Neutrophil (primary cell): ENCODE data around the gene BLNK.

ENCODE experiments used
- H3K27ac ChIP-seq: fragments of 200-600 bp; sonication (generic); 2 replicates; pipeline ENCODE4 v1.5.1; 2016; ENCODE audit warnings: mild to moderate bottlenecking, moderate library complexity
- H3K27me3 ChIP-seq: fragments of 200-600 bp; sonication (generic); 2 replicates; pipeline ENCODE4 v1.6.0; 2016; ENCODE audit warnings: mild to moderate bottlenecking
- H3K36me3 ChIP-seq: fragments of 200-600 bp; sonication (generic); 2 replicates; pipeline ENCODE4 v1.5.1; 2017
- H3K4me1 ChIP-seq, 2 experiments: fragments of 200-600 bp in 1 of 2; sonication (generic) in 1 of 2; 1 replicate in 1 of 2; 2 replicates in 1 of 2; pipeline versions ENCODE4 v1.5.1 to v1.6.1; 2013 to 2016; ENCODE audit warnings: low read depth in 1 of 2, low read length in 1 of 2, mild to moderate bottlenecking in 1 of 2, moderate library complexity in 1 of 2; ENCODE audit not compliant: control insufficient read depth in 1 of 2, insufficient read depth in 1 of 2
- H3K4me3 ChIP-seq, 2 experiments: fragments of 200-600 bp in 1 of 2; sonication (generic) in 1 of 2; 1 replicate in 1 of 2; 2 replicates in 1 of 2; pipeline ENCODE4 v1.5.1; 2013 to 2016; ENCODE audit warnings: low read depth in 1 of 2, low read length in 1 of 2, mild to moderate bottlenecking in 1 of 2, moderate library complexity in 1 of 2
- H3K9me3 ChIP-seq: fragments of 200-600 bp; sonication (generic); 2 replicates; pipeline ENCODE4 v1.5.1; 2016
- TF ChIP-seq, protein P1 (sequence below): fragments of 200-600 bp; sonication (generic); IDR thresholded peaks from 2 replicates; pipeline ENCODE4 v1.5.1; 2016; ENCODE audit warnings: antibody characterized with exemption

The BLNK gene

DNA sequence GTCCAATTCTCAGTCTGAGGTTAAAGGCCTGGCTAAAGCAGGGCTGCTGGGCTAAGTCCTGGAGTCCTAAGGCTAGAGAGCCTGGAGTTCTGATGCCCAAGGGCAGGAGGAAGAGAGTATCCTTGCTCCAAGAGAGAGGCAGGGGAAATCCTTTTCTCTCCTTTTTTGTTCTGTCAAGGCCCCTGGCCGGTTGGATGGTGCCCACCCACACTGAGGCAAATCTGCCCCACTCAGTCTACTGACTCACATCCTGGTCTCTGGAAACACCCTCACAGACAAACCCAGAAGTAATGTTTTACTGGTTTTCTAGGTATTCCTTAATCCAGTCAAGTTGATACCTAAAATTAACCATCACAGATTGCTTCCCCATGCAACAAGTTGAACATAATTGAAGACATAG is 118.3 kb downstream of the BLNK start:
- Histone ChIP-seq H3K9me3 (no peaks in the 10 kb centered on the region), H3K27me3 (no peaks in the 10 kb centered on the region), H3K4me3 (no peak overlapping the region), H3K4me1 (no peaks in the 10 kb centered on the region), H3K27ac (no peak overlapping the region), H3K36me3 (peaks cover 75% of the 10 kb centered on the region)
- TF ChIP-seq, protein P1, sequence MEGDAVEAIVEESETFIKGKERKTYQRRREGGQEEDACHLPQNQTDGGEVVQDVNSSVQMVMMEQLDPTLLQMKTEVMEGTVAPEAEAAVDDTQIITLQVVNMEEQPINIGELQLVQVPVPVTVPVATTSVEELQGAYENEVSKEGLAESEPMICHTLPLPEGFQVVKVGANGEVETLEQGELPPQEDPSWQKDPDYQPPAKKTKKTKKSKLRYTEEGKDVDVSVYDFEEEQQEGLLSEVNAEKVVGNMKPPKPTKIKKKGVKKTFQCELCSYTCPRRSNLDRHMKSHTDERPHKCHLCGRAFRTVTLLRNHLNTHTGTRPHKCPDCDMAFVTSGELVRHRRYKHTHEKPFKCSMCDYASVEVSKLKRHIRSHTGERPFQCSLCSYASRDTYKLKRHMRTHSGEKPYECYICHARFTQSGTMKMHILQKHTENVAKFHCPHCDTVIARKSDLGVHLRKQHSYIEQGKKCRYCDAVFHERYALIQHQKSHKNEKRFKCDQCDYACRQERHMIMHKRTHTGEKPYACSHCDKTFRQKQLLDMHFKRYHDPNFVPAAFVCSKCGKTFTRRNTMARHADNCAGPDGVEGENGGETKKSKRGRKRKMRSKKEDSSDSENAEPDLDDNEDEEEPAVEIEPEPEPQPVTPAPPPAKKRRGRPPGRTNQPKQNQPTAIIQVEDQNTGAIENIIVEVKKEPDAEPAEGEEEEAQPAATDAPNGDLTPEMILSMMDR = no peak

DNA sequence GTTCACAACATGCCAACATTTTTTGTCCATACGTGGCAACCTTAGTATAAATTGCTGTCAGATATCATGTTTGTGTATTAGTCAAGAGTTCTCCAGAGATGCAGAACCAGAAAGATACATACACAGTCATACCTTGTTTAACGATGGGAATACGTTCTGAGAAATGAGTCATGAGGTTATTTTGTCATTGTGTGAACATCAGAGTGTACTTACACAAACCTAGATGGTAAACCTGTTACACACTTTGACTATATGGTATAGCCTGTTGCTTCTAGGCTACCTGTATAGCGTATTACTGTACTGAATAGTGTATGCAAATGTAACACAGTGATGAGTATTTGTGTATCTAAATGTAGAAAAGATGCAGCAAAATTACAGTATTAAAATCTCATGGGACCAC is 118.9 kb downstream of the BLNK start:
- Histone ChIP-seq H3K9me3 (no peaks in the 10 kb centered on the region), H3K4me3 (no peak overlapping the region), H3K4me1 (no peaks in the 10 kb centered on the region), H3K36me3 (peaks cover 75% of the 10 kb centered on the region), H3K27ac (no peak overlapping the region), H3K27me3 (no peaks in the 10 kb centered on the region)
- TF ChIP-seq, protein P1 = no peak
